ENCODE measurements around the gene BBS7. TPM values are rescaled to one million over a fixed set of nuclear protein-coding genes. Genes with fewer than 3 reads are reported as not detected.

BBS7 gene
- total RNA-seq, 1 experiment from 2014 or later = 25.5 TPM

DNA sequence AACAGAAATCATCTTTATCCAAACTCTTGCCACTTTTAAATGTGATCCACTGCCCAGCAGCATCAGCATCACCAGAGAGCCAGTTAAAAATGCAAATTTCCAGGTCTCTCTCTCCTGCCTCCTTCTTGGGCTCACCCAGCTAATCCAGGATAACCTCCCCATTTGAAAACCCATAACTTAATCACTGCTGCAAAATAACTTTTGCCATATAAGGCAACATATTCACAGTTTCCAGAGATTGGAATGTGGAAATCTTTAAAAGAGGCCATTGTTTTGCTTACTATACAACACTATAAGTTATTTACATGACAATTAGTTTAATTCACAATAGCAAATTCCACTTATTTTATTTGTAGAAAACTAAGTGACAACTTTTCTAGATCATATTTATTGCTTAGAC lies 74.0 kb downstream of the BBS7 start:
- Mint-ChIP-seq H3K27me3 (ENCODE audit: insufficient read depth, unreplicated experiment) (no peaks in the 10 kb centered on the region), H3K4me1 (ENCODE audit: insufficient read depth, unreplicated experiment) (peaks cover 17% of the 10 kb centered on the region), H3K27ac (ENCODE audit: low read depth, unreplicated experiment) (no peak overlapping the region), H3K9me3 (ENCODE audit: unreplicated experiment) (no peaks in the 10 kb centered on the region), H3K36me3 (ENCODE audit: insufficient read depth, unreplicated experiment) (peaks cover 4% of the 10 kb centered on the region), H3K4me3 (ENCODE audit: unreplicated experiment) (no peak overlapping the region)
- CTCF ChIA-PET = interaction anchor here (2.1 kb wide), 1 partner anchor 59 kb away, joined by 8 read pairs; no protein-coding TSS in a partner anchor
- no TSS peak for BruUV-seq (replicated peaks)
- intact Hi-C loops (cut with micrococcal nuclease) = no loop called here
- POLR2A ChIA-PET = no interaction called here
- DNase-seq (ENCODE audit: unreplicated experiment) = no peak
- TF ChIP-seq, protein P1, sequence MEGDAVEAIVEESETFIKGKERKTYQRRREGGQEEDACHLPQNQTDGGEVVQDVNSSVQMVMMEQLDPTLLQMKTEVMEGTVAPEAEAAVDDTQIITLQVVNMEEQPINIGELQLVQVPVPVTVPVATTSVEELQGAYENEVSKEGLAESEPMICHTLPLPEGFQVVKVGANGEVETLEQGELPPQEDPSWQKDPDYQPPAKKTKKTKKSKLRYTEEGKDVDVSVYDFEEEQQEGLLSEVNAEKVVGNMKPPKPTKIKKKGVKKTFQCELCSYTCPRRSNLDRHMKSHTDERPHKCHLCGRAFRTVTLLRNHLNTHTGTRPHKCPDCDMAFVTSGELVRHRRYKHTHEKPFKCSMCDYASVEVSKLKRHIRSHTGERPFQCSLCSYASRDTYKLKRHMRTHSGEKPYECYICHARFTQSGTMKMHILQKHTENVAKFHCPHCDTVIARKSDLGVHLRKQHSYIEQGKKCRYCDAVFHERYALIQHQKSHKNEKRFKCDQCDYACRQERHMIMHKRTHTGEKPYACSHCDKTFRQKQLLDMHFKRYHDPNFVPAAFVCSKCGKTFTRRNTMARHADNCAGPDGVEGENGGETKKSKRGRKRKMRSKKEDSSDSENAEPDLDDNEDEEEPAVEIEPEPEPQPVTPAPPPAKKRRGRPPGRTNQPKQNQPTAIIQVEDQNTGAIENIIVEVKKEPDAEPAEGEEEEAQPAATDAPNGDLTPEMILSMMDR (IDR thresholded peaks at IDR 0.05; ENCODE audit: unreplicated experiment) = no peak

DNA sequence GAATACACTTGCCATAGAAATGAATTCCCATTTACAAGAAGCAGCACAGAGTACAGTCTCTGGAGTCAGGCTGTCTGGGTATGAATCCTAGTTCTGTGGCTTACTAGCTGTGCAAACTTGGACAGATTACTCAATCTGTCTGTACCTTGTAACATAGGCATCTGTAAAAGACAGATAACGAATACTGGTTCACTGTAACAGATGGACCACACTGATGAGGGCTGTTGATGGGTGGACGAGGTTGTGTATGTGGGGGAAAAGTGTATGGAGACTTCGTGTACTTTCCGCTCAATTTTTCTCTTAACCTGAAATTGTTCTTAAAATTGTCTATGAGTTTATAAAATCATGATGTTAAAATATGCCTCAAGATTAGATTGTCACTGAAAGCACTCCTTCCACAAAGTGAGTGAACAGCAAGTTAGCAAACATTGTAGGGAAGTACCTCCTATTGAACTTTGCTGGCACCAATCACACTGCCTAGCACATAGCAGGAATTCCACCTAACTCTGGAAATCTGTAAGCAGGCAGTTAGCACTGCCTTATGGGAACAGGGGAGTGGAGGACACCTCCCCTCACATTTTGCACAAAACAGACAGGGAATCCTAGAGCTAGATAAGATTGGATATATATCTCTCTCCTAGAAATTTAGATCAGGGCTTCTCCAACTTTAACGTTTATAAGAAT lies 75.6 kb downstream of the BBS7 start:
- ChIA-PET CTCF (no interaction called here), POLR2A (no interaction called here)
- Mint-ChIP-seq H3K9me3 (ENCODE audit: unreplicated experiment) (no peaks in the 10 kb centered on the region), H3K36me3 (ENCODE audit: insufficient read depth, unreplicated experiment) (no peaks in the 10 kb centered on the region), H3K4me1 (ENCODE audit: insufficient read depth, unreplicated experiment) (peaks cover 20% of the 10 kb centered on the region), H3K4me3 (ENCODE audit: unreplicated experiment) (no peak overlapping the region), H3K27ac (ENCODE audit: low read depth, unreplicated experiment) (no peak overlapping the region), H3K27me3 (ENCODE audit: insufficient read depth, unreplicated experiment) (no peaks in the 10 kb centered on the region)
- no peak for DNase-seq (ENCODE audit: unreplicated experiment)
- BruUV-seq (replicated peaks) = no TSS peak
- intact Hi-C loops (cut with micrococcal nuclease) = no loop called here
- TF ChIP-seq, protein P1 (IDR thresholded peaks at IDR 0.05; ENCODE audit: unreplicated experiment) = no peak

DNA sequence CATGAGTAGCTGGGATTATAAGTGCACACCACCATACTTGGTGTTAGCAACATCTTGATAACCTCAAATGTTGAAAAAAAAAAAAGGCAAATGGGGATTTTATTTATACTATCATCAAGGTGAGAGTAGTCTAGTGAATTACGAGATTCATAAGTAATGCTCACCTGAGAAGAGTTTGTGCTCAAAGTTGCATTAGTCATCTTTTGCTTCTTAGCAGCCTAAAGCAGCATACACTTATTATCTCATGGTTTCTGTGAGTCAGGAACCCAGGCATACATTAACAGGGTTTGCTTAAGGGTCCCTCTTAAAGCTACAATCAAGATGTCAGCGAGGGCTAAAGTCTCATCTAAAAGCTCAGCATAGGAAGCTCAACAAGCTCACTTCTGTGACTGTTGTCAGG lies 77.3 kb downstream of the BBS7 start:
- intact Hi-C loops (cut with micrococcal nuclease) = no loop called here
- BruUV-seq (replicated peaks) = no TSS peak
- H3K27ac Mint-ChIP-seq (ENCODE audit: low read depth, unreplicated experiment) = no peak overlapping the region
- no peak for DNase-seq (ENCODE audit: unreplicated experiment)
- CTCF ChIA-PET = no interaction called here
- H3K27me3 Mint-ChIP-seq (ENCODE audit: insufficient read depth, unreplicated experiment) = no peaks in the 10 kb centered on the region
- H3K4me3 Mint-ChIP-seq (ENCODE audit: unreplicated experiment) = no peak overlapping the region
- POLR2A ChIA-PET = interaction anchor here (0.7 kb wide), 1 partner anchor 8 kb away, joined by 5 read pairs; the partner anchor contains the start of gene EXOSC9
- no peaks in the 10 kb centered on the region for H3K36me3 Mint-ChIP-seq (ENCODE audit: insufficient read depth, unreplicated experiment)
- TF ChIP-seq, protein P1 (IDR thresholded peaks at IDR 0.05; ENCODE audit: unreplicated experiment) = no peak
- H3K4me1 Mint-ChIP-seq (ENCODE audit: insufficient read depth, unreplicated experiment) = peaks cover 26% of the 10 kb centered on the region
- no peaks in the 10 kb centered on the region for H3K9me3 Mint-ChIP-seq (ENCODE audit: unreplicated experiment)

DNA sequence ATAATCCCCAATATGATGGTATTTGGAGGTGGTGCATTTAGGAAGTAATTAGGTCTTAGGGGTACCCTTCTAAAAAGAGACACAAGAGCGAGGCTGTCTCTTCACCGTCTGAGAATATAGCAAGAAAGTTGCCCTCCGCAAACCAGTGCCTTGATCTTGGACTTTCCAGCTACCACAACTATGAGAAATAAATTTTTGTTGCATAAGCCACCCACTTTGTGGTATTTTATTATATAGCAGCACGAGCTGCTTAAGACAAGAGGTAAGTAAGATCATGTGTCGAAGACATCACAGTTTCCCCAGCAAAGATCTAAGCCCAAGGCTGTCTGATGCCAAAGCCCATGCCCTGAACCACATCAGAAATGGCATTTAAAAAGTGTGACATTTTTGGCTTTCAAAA lies 78.8 kb downstream of the BBS7 start:
- ChIA-PET CTCF (interaction anchor here (0.9 to 1.2 kb wide), 2 partner anchors 13 to 76 kb away, joined by 3 to 5 read pairs; no protein-coding TSS in a partner anchor), POLR2A (interaction anchor here (0.7 kb wide), 1 partner anchor 247 kb away, joined by 3 read pairs; no protein-coding TSS in a partner anchor)
- Mint-ChIP-seq H3K36me3 (ENCODE audit: insufficient read depth, unreplicated experiment) (no peaks in the 10 kb centered on the region), H3K27ac (ENCODE audit: low read depth, unreplicated experiment) (no peak overlapping the region), H3K4me1 (ENCODE audit: insufficient read depth, unreplicated experiment) (peaks cover 26% of the 10 kb centered on the region), H3K4me3 (ENCODE audit: unreplicated experiment) (no peak overlapping the region), H3K9me3 (ENCODE audit: unreplicated experiment) (no peaks in the 10 kb centered on the region), H3K27me3 (ENCODE audit: insufficient read depth, unreplicated experiment) (no peaks in the 10 kb centered on the region)
- DNase-seq (ENCODE audit: unreplicated experiment) = no peak
- intact Hi-C loops (cut with micrococcal nuclease) = no loop called here
- no TSS peak for BruUV-seq (replicated peaks)
- TF ChIP-seq, protein P1 (IDR thresholded peaks at IDR 0.05; ENCODE audit: unreplicated experiment) = no peak
